Adrenal gland (tissue), 5 donors: Measurements from ENCODE around the gene HDHD5.

Experiments used
- CTCF ChIP-seq, 6 experiments: fragments of 450-650 bp in 4 of 6; fragments of 200-600 bp in 2 of 6; sonication (generic) in 1 of 6; IDR thresholded peaks; 1 replicate in 5 of 6; 2 replicates in 1 of 6; pipeline versions ENCODE4 v1.5.1 to v1.8.0; 2016 to 2021; ENCODE audit warnings: antibody characterized with exemption in 6 of 6, mild to moderate bottlenecking in 2 of 6, moderate library complexity in 1 of 6
- POLR2A ChIP-seq, 2 donors: fragments of 450-650 bp; IDR thresholded peaks; one replicate each; pipeline ENCODE4 v1.6.1; 2017; ENCODE audit warnings: antibody characterized with exemption in 2 of 2, mild to moderate bottlenecking in 2 of 2, moderate library complexity in 1 of 2
- donor health status: DM: no; HTN: no; CAD: no.

- TF ChIP-seq CTCF (IDR thresholded peaks at IDR 0.05) (no peak), POLR2A (IDR thresholded peaks at IDR 0.05) (no peak)
Observed at GRCh38 chr22:17118342-17118741, 40.7 kb downstream of the HDHD5 start.
